ENCODE data around the gene TMEM45A.

GRCh38 chr3:100580147-100580546 lies 87.7 kb downstream of the TMEM45A start:
- TF ChIP-seq CTCF (IDR thresholded peaks at IDR 0.05) (no peak), POLR2A (IDR thresholded peaks at IDR 0.05) (no peak)
